ENCODE data around the gene CATSPER3. TPM values are rescaled to one million over a fixed set of nuclear protein-coding genes. Genes with fewer than 3 reads are reported as not detected.

The CATSPER3 gene
- total RNA-seq, 1 experiment from 2014 or later, result 1.7 TPM

- H3K4me3 ChIP-seq (replicated peaks in 1 of 2; ENCODE audit: low read depth in 1 of 2, low read length in 2 of 2), result no peak overlapping the region
- ChIA-PET POLR2A (no interaction called here), RAD21 (ENCODE audit: low non-redundant PET in 1 of 2, low total read pairs in 2 of 2, uncharacterized antibody in 2 of 2, unreplicated experiment in 2 of 2) (no interaction called here), CTCF (no interaction called here)
- H4K20me1 ChIP-seq (ENCODE audit: insufficient read depth), result no peaks in the 10 kb centered on the region
- no peaks in the 10 kb centered on the region for H3K9me3 ChIP-seq (ENCODE audit: control insufficient read depth in 1 of 2, insufficient read depth in 1 of 2, low read depth in 1 of 2, low read length in 2 of 2)
- intact Hi-C loops (cut with micrococcal nuclease), result no loop called here
- H3K36me3 ChIP-seq (ENCODE audit: control insufficient read depth in 1 of 2, insufficient read depth in 2 of 2, low read length in 2 of 2), result no peaks in the 10 kb centered on the region
- H2AFZ ChIP-seq (ENCODE audit: low read depth, low read length, poor library complexity, severe bottlenecking), result no peak overlapping the region
- ATAC-seq (no peak), DNase-seq (ENCODE audit: low read depth, low spot score) (no peak)
- H3K79me2 ChIP-seq (ENCODE audit: insufficient read depth, low read length), result no peaks in the 10 kb centered on the region
- no peak overlapping the region for H3K9ac ChIP-seq (ENCODE audit: low read length)
- no TSS peak for BruUV-seq (replicated peaks)
- no peaks in the 10 kb centered on the region for H3K9me2 ChIP-seq (ENCODE audit: insufficient read depth)
- no peak overlapping the region for H3K4me2 ChIP-seq (ENCODE audit: low read length)
- H3K27ac ChIP-seq (ENCODE audit: low read depth, low read length), result no peak overlapping the region
- H3K27me3 ChIP-seq (ENCODE audit: insufficient read depth, low read length), result 0 out of 2 replicates have a peak, but pooled peaks cover 2% of the 10 kb centered on the region
- TF ChIP-seq ZFX (IDR thresholded peaks at IDR 0.05), result no peak
- no peak for TF ChIP-seq SIN3A (IDR thresholded peaks at IDR 0.05; ENCODE audit: low read depth)
- no peak for TF ChIP-seq ZNF274 (IDR thresholded peaks at IDR 0.05; ENCODE audit: low read depth, low read length)
- TF ChIP-seq, protein P1, sequence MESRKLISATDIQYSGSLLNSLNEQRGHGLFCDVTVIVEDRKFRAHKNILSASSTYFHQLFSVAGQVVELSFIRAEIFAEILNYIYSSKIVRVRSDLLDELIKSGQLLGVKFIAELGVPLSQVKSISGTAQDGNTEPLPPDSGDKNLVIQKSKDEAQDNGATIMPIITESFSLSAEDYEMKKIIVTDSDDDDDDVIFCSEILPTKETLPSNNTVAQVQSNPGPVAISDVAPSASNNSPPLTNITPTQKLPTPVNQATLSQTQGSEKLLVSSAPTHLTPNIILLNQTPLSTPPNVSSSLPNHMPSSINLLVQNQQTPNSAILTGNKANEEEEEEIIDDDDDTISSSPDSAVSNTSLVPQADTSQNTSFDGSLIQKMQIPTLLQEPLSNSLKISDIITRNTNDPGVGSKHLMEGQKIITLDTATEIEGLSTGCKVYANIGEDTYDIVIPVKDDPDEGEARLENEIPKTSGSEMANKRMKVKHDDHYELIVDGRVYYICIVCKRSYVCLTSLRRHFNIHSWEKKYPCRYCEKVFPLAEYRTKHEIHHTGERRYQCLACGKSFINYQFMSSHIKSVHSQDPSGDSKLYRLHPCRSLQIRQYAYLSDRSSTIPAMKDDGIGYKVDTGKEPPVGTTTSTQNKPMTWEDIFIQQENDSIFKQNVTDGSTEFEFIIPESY (IDR thresholded peaks at IDR 0.05; ENCODE audit: extremely low read depth, insufficient replicate concordance, low read length), result no peak
- TF ChIP-seq EGR1 (IDR thresholded peaks at IDR 0.05; ENCODE audit: low read depth), result no peak
- no peak for TF ChIP-seq EZH2 (IDR thresholded peaks at IDR 0.05)
- no peak for TF ChIP-seq CTCF (IDR thresholded peaks at IDR 0.05 in 2 of 3, conservative IDR thresholded peaks at IDR 0.05 in 1 of 3; ENCODE audit: borderline replicate concordance in 1 of 3, insufficient read depth in 1 of 3, low read depth in 2 of 3, low read length in 2 of 3)
- TF ChIP-seq MAX (IDR thresholded peaks at IDR 0.05), result no peak
- TF ChIP-seq FOSL1 (IDR thresholded peaks at IDR 0.05; ENCODE audit: low read depth), result no peak
- H3K4me1 ChIP-seq (ENCODE audit: control insufficient read depth in 1 of 2, insufficient read depth in 2 of 2, low read length in 2 of 2), result peaks cover 4 to 25% of the 10 kb centered on the region in 2 experiments; a peak in 2 of 4 replicates
Measured at GRCh38 chr5:135040333-135041144, 72.8 kb downstream of the CATSPER3 start.

Data from HCT116 (cell line).